SH-SY5Y (cell line): ENCODE measurements around the gene WBP1L.

ENCODE experiments used
- GATA2 ChIP-seq: IDR thresholded peaks from 2 replicates; pipeline ENCODE4 v1.6.1; 2011; ENCODE audit warnings: mild to moderate bottlenecking, low read depth, low read length
- GATA3 ChIP-seq: IDR thresholded peaks from 2 replicates; pipeline ENCODE4 v1.6.1; 2011; ENCODE audit warnings: low read depth, mild to moderate bottlenecking, low read length, moderate library complexity

- no peak for TF ChIP-seq GATA2
- TF ChIP-seq GATA3 = no peak
Measured at GRCh38 chr10:102713539-102713813, 30.3 kb upstream of the WBP1L start.
